SK-N-SH (cell line): ENCODE data around the gene RFPL1. TPM values are rescaled to one million over a fixed set of nuclear protein-coding genes. Genes with fewer than 3 reads are reported as not detected.

ENCODE experiments used
- CTCF ChIA-PET: fragments of 300-600, 350-600 bp; formaldehyde crosslinking; extraction: SDS; loops from one replicate; lab custom pipeline; 2021; lab: Yijun Ruan, JAX
- POLR2A ChIA-PET: fragments of 350-600 bp; sonication (Branson Sonifier 250); formaldehyde crosslinking; extraction: SDS; loops from one replicate; lab custom pipeline; 2020; ENCODE audit warnings: antibody characterized with exemption, inconsistent platforms; lab: Yijun Ruan, JAX
- DNase-seq: peaks from one replicate; pipeline ENCODE4 v3.0.0; 2012
- H2AFZ ChIP-seq: fragments of 200-600 bp; sonication (generic); 2 replicates; pipeline ENCODE4 v1.8.1; 2016; ENCODE audit warnings: antibody characterized with exemption, mild to moderate bottlenecking, low read depth
- H3F3A ChIP-seq: fragments of 200-600 bp; sonication (generic); replicated peaks from 2 replicates; pipeline ENCODE3; 2016; ENCODE audit warnings: antibody characterized with exemption, mild to moderate bottlenecking; ENCODE audit not compliant: insufficient read depth
- H3K27ac ChIP-seq, 2 experiments: fragments of 200-500 bp in 1 of 2; fragments of 200-600 bp in 1 of 2; sonication (Bioruptor generic) in 1 of 2; sonication (generic), shearing (Covaris generic) in 1 of 2; 2 replicates each; pipeline versions ENCODE4 v1.5.1 to v1.6.1; 2014 to 2016; ENCODE audit warnings: low read depth in 2 of 2, inconsistent platforms in 1 of 2, low read length in 1 of 2, mild to moderate bottlenecking in 1 of 2, mixed read lengths in 1 of 2
- H3K27me3 ChIP-seq: fragments of 200-600 bp; sonication (generic), shearing (Covaris generic); 2 replicates; pipeline ENCODE4 v1.6.1; 2016; ENCODE audit warnings: mixed run types; ENCODE audit not compliant: insufficient read depth
- H3K36me3 ChIP-seq, 2 experiments: fragments of 200-500 bp in 1 of 2; fragments of 200-600 bp in 1 of 2; sonication (Bioruptor generic) in 1 of 2; sonication (generic) in 1 of 2; replicated peaks in 1 of 2; 2 replicates each; pipeline versions ENCODE3 to v1.5.1; 2014 to 2016; ENCODE audit warnings: low read length in 1 of 2, mild to moderate bottlenecking in 1 of 2; ENCODE audit not compliant: insufficient read depth in 2 of 2, control insufficient read depth in 1 of 2
- H3K4me1 ChIP-seq, 2 experiments: fragments of 200-500 bp in 1 of 2; fragments of 200-600 bp in 1 of 2; sonication (Bioruptor generic) in 1 of 2; sonication (generic), shearing (Covaris generic) in 1 of 2; 2 replicates each; pipeline versions ENCODE4 v1.5.1 to v1.6.1; 2014 to 2016; ENCODE audit warnings: low read depth in 1 of 2, low read length in 1 of 2, mixed run types in 1 of 2; ENCODE audit not compliant: insufficient read depth in 2 of 2, control insufficient read depth in 1 of 2
- H3K4me2 ChIP-seq: fragments of 200-600 bp; sonication (generic), shearing (Covaris generic); 2 replicates; pipeline ENCODE4 v1.6.1; 2017; ENCODE audit warnings: mixed run types
- H3K4me3 ChIP-seq, 2 experiments: fragments of 200-500 bp in 1 of 2; fragments of 200-600 bp in 1 of 2; sonication (Bioruptor generic) in 1 of 2; sonication (generic), shearing (Covaris generic) in 1 of 2; 2 replicates each; pipeline versions ENCODE4 v1.5.1 to v1.8.1; 2014 to 2016; ENCODE audit warnings: low read depth in 2 of 2, inconsistent platforms in 1 of 2, low read length in 1 of 2, mild to moderate bottlenecking in 1 of 2, mixed read lengths in 1 of 2, moderate library complexity in 1 of 2
- H3K79me2 ChIP-seq: fragments of 200-600 bp; sonication (generic); 2 replicates; pipeline ENCODE4 v1.8.1; 2017; ENCODE audit warnings: mild to moderate bottlenecking; ENCODE audit not compliant: insufficient read depth
- H3K9ac ChIP-seq: fragments of 200-600 bp; sonication (generic); 2 replicates; pipeline ENCODE4 v1.6.1; 2017; ENCODE audit warnings: mixed run types
- H3K9me2 ChIP-seq: fragments of 200-600 bp; sonication (generic); 2 replicates; pipeline ENCODE4 v1.6.1; 2017; ENCODE audit warnings: mixed run types
- H3K9me3 ChIP-seq: fragments of 200-600 bp; sonication (generic); 2 replicates; pipeline ENCODE4 v1.6.1; 2017; ENCODE audit warnings: mixed run types, mild to moderate bottlenecking, moderate library complexity
- H4K20me1 ChIP-seq: fragments of 200-600 bp; sonication (generic); 2 replicates; pipeline ENCODE4 v1.6.1; 2017; ENCODE audit warnings: mild to moderate bottlenecking, mixed run types; ENCODE audit not compliant: insufficient read depth
- ELF1 ChIP-seq: IDR thresholded peaks from 2 replicates; pipeline ENCODE4 v1.4.0; 2012
- EZH2phosphoT487 ChIP-seq: fragments of 200-600 bp; sonication (generic); IDR thresholded peaks from 2 replicates; pipeline ENCODE4 v1.6.1; 2017; ENCODE audit warnings: low read depth, mixed run types, mild to moderate bottlenecking, antibody characterized with exemption, moderate library complexity, borderline replicate concordance
- FOSL2 ChIP-seq: IDR thresholded peaks from 2 replicates; pipeline ENCODE4 v1.4.0; 2012; ENCODE audit warnings: low read depth, mild to moderate bottlenecking, moderate library complexity, borderline replicate concordance
- FOXJ3 ChIP-seq: sonication (generic); formaldehyde crosslinking; IDR thresholded peaks from 2 replicates; pipeline ENCODE4 v1.5.1; 2020; ENCODE audit warnings: mild to moderate bottlenecking, missing genetic modification reagents
- FOXM1 ChIP-seq: IDR thresholded peaks from 2 replicates; pipeline ENCODE4 v1.4.0; 2012; ENCODE audit warnings: low read depth, mild to moderate bottlenecking
- GABPA ChIP-seq: IDR thresholded peaks from 2 replicates; pipeline ENCODE4 v1.4.0; 2012; ENCODE audit warnings: low read depth, mild to moderate bottlenecking
- IRF3 ChIP-seq: fragments of 150-350 bp; IDR thresholded peaks from 2 replicates; pipeline ENCODE4 v1.6.1; 2016; ENCODE audit warnings: mild to moderate bottlenecking, low read depth, low read length
- JUND ChIP-seq: IDR thresholded peaks from 2 replicates; pipeline ENCODE4 v1.4.0; 2012
- MXI1 ChIP-seq: IDR thresholded peaks from 2 replicates; pipeline ENCODE4 v1.6.1; 2012; ENCODE audit warnings: mild to moderate bottlenecking, low read depth, low read length, improper control_type of control experiment
- NFIC ChIP-seq: IDR thresholded peaks from 2 replicates; pipeline ENCODE4 v1.4.0; 2012; ENCODE audit warnings: borderline replicate concordance
- NRF1 ChIP-seq: IDR thresholded peaks from 2 replicates; pipeline ENCODE4 v1.6.1; 2012; ENCODE audit warnings: low read depth, mild to moderate bottlenecking, low read length
- POLR2AphosphoS5 ChIP-seq: IDR thresholded peaks from 2 replicates; pipeline ENCODE4 v1.6.1; 2012; ENCODE audit warnings: low read depth, low read length
- RFX5 ChIP-seq: IDR thresholded peaks from 2 replicates; pipeline ENCODE4 v1.6.1; 2012; ENCODE audit warnings: mild to moderate bottlenecking, improper control_type of control experiment, low read length
- RXRA ChIP-seq: IDR thresholded peaks from 2 replicates; pipeline ENCODE4 v1.4.0; 2012; ENCODE audit warnings: low read depth, mild to moderate bottlenecking, borderline replicate concordance
- SIN3A ChIP-seq: IDR thresholded peaks from 2 replicates; pipeline ENCODE4 v1.6.1; 2012; ENCODE audit warnings: low read depth, mild to moderate bottlenecking, low read length, moderate library complexity, borderline replicate concordance
- SMC3 ChIP-seq: IDR thresholded peaks from 2 replicates; pipeline ENCODE4 v1.6.1; 2012; ENCODE audit warnings: low read depth, low read length, improper control_type of control experiment
- TCF12 ChIP-seq: IDR thresholded peaks from 2 replicates; pipeline ENCODE4 v1.4.0; 2012
- TEAD4 ChIP-seq: IDR thresholded peaks from 2 replicates; pipeline ENCODE4 v1.4.0; 2012; ENCODE audit warnings: mild to moderate bottlenecking, borderline replicate concordance; ENCODE audit not compliant: insufficient read depth
- WGBS: methylation state at CpG from one replicate; pipeline ENCODE4 v1.1.6; 2017; ENCODE audit warnings: low lambda C conversion rate; 5-methylcytosine and 5-hydroxymethylcytosine counted together
- polyA plus RNA-seq, 3 experiments: library from polyadenylated mRNA; depleted of rRNA; stranded (reverse); fragments of >200 nt; gene quantifications; 2 replicates each; pipeline ENCODE4 v1.2.3, GENCODE V29; 2012
- TF ChIP-seq, protein P1 (sequence below): IDR thresholded peaks from 2 replicates; pipeline ENCODE4; 2012

The RFPL1 gene
- polyA plus RNA-seq, 1 of the 3 experiments (the other 2 are of a cell fraction), result not detected

- no peak overlapping the region for H3K4me3 ChIP-seq
- H3K27ac ChIP-seq, result no peak overlapping the region
- no peaks in the 10 kb centered on the region for H3K36me3 ChIP-seq
- POLR2A ChIA-PET, result interaction anchor here (0.5 to 1.5 kb wide), 2 partner anchors 35 to 71 kb away, joined by 3 to 4 read pairs; partner anchors contain the start of gene THOC5
- peaks cover 9% of the 10 kb centered on the region; the same call in 1 of the 2 replicates for H3K27me3 ChIP-seq
- CTCF ChIA-PET, result interaction anchor here (1.0 to 3.0 kb wide), 7 partner anchors 11 to 87 kb away, joined by 3 to 12 read pairs (median 3); no protein-coding TSS in a partner anchor
- no peaks in the 10 kb centered on the region for H3K9me3 ChIP-seq
- no peak overlapping the region for H2AFZ ChIP-seq
- no peaks in the 10 kb centered on the region for H3K79me2 ChIP-seq
- 89% methylated on average over 11 of the region's 11 CpGs for WGBS
- H4K20me1 ChIP-seq, result 0 out of 2 replicates have a peak, but pooled peaks cover 5% of the 10 kb centered on the region
- no peaks in the 10 kb centered on the region for H3K9me2 ChIP-seq
- H3K9ac ChIP-seq, result no peak overlapping the region
- H3K4me2 ChIP-seq, result no peak overlapping the region
- H3F3A ChIP-seq, result no peaks in the 10 kb centered on the region
- TF ChIP-seq GABPA (no peak), RXRA (no peak), NFIC (no peak), NRF1 (no peak), RFX5 (no peak), ELF1 (no peak), JUND (no peak), SMC3 (no peak), FOSL2 (no peak), FOXJ3 (no peak), IRF3 (no peak), MXI1 (no peak), FOXM1 (no peak), SIN3A (no peak), EZH2phosphoT487 (no peak), TCF12 (no peak), TEAD4 (no peak), POLR2AphosphoS5 (no peak)
- TF ChIP-seq, protein P1, sequence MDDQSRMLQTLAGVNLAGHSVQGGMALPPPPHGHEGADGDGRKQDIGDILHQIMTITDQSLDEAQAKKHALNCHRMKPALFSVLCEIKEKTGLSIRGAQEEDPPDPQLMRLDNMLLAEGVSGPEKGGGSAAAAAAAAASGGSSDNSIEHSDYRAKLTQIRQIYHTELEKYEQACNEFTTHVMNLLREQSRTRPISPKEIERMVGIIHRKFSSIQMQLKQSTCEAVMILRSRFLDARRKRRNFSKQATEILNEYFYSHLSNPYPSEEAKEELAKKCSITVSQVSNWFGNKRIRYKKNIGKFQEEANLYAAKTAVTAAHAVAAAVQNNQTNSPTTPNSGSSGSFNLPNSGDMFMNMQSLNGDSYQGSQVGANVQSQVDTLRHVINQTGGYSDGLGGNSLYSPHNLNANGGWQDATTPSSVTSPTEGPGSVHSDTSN, result no peak
- TF ChIP-seq, all 33 proteins: peak for 0
- DNase-seq, result no peak
- peaks cover 0 to 32% of the 10 kb centered on the region in 2 experiments; a peak in 1 of 4 replicates for H3K4me1 ChIP-seq
Observed at GRCh38 chr22:29482253-29482652, 43.9 kb downstream of the RFPL1 start.
